Measurements from ENCODE around the gene TULP4. TPM values are rescaled to one million over a fixed set of nuclear protein-coding genes. Genes with fewer than 3 reads are reported as not detected.

TULP4 gene
- total RNA-seq, 1 donor from 2014 or later, result 252 TPM

DNA sequence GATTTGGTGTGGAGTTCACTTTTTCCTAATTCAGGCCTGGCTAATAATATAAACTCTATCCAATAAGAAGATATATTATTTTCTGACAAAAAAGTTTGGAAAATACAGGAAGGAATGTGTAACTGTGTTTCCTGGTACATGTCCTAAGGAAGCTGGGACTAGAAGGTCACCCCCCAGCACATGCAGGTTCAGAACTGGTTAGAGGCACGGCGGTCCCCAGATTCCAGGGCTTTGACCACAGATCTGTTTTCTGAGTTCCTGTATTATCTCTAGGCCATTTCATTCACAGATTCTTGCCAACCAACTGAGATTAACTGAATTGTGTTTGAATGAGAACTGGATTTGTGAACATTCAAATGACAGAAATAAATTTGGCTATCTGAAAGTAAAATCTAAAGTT is 94.5 kb downstream of the TULP4 start:
- no peaks in the 10 kb centered on the region for H3F3A ChIP-seq (ENCODE audit: low read depth)
- Mint-ChIP-seq H3K4me1 (peaks cover 4% of the 10 kb centered on the region), H3K36me3 (peaks cover 15% of the 10 kb centered on the region), H3K27me3 (ENCODE audit: insufficient read depth, low read depth) (peaks cover 4% of the 10 kb centered on the region), H3K27ac (no peak overlapping the region), H3K4me3 (no peak overlapping the region), H3K9me3 (peaks cover 11% of the 10 kb centered on the region)
- no peaks in the 10 kb centered on the region for H3K36me3 ChIP-seq
- peaks cover 14% of the 10 kb centered on the region for H3K4me1 ChIP-seq
- H3K27ac ChIP-seq, result no peak overlapping the region
- no peak overlapping the region for H2AFZ ChIP-seq (replicated peaks)
- TF ChIP-seq, protein P1, sequence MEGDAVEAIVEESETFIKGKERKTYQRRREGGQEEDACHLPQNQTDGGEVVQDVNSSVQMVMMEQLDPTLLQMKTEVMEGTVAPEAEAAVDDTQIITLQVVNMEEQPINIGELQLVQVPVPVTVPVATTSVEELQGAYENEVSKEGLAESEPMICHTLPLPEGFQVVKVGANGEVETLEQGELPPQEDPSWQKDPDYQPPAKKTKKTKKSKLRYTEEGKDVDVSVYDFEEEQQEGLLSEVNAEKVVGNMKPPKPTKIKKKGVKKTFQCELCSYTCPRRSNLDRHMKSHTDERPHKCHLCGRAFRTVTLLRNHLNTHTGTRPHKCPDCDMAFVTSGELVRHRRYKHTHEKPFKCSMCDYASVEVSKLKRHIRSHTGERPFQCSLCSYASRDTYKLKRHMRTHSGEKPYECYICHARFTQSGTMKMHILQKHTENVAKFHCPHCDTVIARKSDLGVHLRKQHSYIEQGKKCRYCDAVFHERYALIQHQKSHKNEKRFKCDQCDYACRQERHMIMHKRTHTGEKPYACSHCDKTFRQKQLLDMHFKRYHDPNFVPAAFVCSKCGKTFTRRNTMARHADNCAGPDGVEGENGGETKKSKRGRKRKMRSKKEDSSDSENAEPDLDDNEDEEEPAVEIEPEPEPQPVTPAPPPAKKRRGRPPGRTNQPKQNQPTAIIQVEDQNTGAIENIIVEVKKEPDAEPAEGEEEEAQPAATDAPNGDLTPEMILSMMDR (IDR thresholded peaks at IDR 0.05), result no peak
- TF ChIP-seq EZH2phosphoT487 (IDR thresholded peaks at IDR 0.05), result no peak
- no peak for TF ChIP-seq EZH2 (IDR thresholded peaks at IDR 0.05)
- H3K27me3 ChIP-seq, result no peaks in the 10 kb centered on the region
- H3K79me2 ChIP-seq (ENCODE audit: low read depth), result peaks cover 31% of the 10 kb centered on the region
- H4K20me1 ChIP-seq (ENCODE audit: low read depth), result no peaks in the 10 kb centered on the region
- no peak overlapping the region for H3K9ac ChIP-seq
- no peak overlapping the region for H3K4me2 ChIP-seq
- H3K4me3 ChIP-seq, result no peak overlapping the region
- H3K9me3 ChIP-seq (ENCODE audit: low read depth), result no peaks in the 10 kb centered on the region
- no peak for DNase-seq (ENCODE audit: low spot score)

DNA sequence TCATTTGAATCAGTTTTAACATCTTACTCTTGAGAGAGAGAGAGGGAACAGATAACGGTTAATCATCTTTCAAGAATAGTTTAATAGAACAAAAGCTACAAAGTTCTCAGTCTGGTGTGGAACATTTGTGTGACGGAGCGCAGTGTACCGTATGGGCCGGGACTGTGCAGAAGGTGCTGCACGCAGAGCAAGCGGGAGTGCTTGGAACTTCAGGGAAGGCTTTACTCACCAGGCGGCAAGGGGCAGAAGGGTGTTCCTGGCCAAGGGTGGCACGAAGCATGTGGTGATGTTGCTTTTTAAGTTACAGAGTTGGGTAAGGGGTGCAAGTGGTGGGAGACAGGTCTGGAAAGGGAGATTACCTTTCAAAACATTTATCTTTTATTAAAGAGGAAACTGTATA is 95.7 kb downstream of the TULP4 start:
- TF ChIP-seq, protein P1 (IDR thresholded peaks at IDR 0.05), result no peak
- no peak for TF ChIP-seq EZH2 (IDR thresholded peaks at IDR 0.05)
- TF ChIP-seq EZH2phosphoT487 (IDR thresholded peaks at IDR 0.05), result no peak
- Histone ChIP-seq H3K27ac (no peak overlapping the region), H3K79me2 (ENCODE audit: low read depth) (peaks cover 27% of the 10 kb centered on the region), H3K4me2 (no peak overlapping the region), H4K20me1 (ENCODE audit: low read depth) (no peaks in the 10 kb centered on the region), H3K4me1 (peaks cover 14% of the 10 kb centered on the region), H2AFZ (replicated peaks) (no peak overlapping the region), H3K9ac (no peak overlapping the region), H3K9me3 (ENCODE audit: low read depth) (no peaks in the 10 kb centered on the region), H3K36me3 (no peaks in the 10 kb centered on the region), H3K27me3 (no peaks in the 10 kb centered on the region), H3K4me3 (no peak overlapping the region), H3F3A (ENCODE audit: low read depth) (no peaks in the 10 kb centered on the region)
- Mint-ChIP-seq H3K4me1 (peaks cover 4% of the 10 kb centered on the region), H3K36me3 (peaks cover 15% of the 10 kb centered on the region), H3K27ac (no peak overlapping the region), H3K4me3 (no peak overlapping the region), H3K9me3 (peaks cover 11% of the 10 kb centered on the region), H3K27me3 (ENCODE audit: insufficient read depth, low read depth) (peaks cover 4% of the 10 kb centered on the region)
- no peak for DNase-seq (ENCODE audit: low spot score)

DNA sequence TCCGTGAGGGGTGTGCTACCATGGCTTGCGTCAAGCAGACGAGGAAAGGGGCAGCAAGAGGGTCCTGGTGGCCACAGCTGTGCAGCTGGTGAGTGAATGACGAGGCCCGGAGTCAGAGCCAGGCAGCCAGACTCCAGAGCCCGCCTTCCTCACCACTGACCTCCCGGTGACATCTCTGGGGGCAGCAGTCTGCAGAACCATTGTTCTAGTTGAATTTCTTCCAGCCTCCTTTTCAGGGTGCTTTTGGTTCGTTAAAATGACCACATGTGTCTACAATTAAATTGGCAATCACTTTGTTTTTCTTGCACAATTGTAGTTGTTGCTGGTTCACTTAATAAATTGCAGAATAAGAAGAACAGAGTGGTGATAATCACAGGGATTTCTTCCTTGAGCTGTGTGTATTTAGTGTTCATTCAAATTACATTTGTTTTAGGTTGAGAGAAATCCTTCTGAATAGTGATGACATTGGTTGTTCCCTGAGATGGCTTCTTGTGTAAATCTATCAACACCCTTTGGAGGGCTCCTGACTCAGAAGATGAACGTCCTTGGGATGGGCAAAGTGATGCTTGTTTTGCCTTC is 96.4 kb downstream of the TULP4 start:
- Histone ChIP-seq H3K9ac (no peak overlapping the region), H3K27me3 (no peaks in the 10 kb centered on the region), H3K27ac (no peak overlapping the region), H3K79me2 (ENCODE audit: low read depth) (peaks cover 27% of the 10 kb centered on the region), H3K4me1 (peaks cover 14% of the 10 kb centered on the region), H2AFZ (replicated peaks) (no peak overlapping the region), H4K20me1 (ENCODE audit: low read depth) (no peaks in the 10 kb centered on the region), H3K4me2 (peak overlapping the region; percentile 6), H3K36me3 (no peaks in the 10 kb centered on the region), H3K4me3 (no peak overlapping the region), H3F3A (ENCODE audit: low read depth) (no peaks in the 10 kb centered on the region), H3K9me3 (ENCODE audit: low read depth) (no peaks in the 10 kb centered on the region)
- Mint-ChIP-seq H3K27ac (no peak overlapping the region), H3K9me3 (peaks cover 11% of the 10 kb centered on the region), H3K4me1 (peaks cover 4% of the 10 kb centered on the region), H3K4me3 (no peak overlapping the region), H3K27me3 (ENCODE audit: insufficient read depth, low read depth) (peaks cover 4% of the 10 kb centered on the region), H3K36me3 (peaks cover 18% of the 10 kb centered on the region)
- TF ChIP-seq EZH2phosphoT487 (IDR thresholded peaks at IDR 0.05) (no peak), EZH2 (IDR thresholded peaks at IDR 0.05) (no peak)
- TF ChIP-seq, protein P1 (IDR thresholded peaks at IDR 0.05), result no peak
- peak; percentile 42 for DNase-seq (ENCODE audit: low spot score)

Measured in neural progenitor cell (in vitro differentiated cells).